Activated T-cell treated with anti-CD3 and anti-CD28 coated beads for 1 hour (primary cell): ENCODE results near the gene SNRNP35.
"Not testable (repeated sequence)": the region's sequence is repeated elsewhere in the genome, so short reads cannot be mapped to it uniquely, and the experiment has no call there.

Experiments used
- DNase-seq: peaks from one replicate; pipeline ENCODE4 v3.0.0-alpha.2; 2020; ENCODE audit warnings: low read depth

The SNRNP35 gene

DNA sequence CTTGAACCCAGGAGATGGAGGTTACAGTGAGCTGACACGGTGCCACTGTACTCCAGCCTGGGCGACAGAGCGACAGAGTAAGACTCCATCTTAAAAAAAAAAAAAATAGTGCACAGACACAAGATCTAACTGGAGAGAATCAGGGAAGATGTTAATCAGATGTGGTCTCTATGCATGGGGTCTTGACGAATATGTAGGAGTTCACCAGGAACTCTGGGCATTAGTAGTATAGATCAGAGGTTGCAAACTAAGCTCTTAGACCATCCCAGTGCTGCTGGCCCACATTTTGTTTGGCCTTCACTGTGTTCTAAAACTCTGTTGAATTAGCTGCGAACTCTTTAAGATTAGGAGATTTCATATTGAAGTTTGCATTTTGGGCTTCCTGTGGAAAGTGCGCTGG lies 31.6 kb downstream of the SNRNP35 start:
- no peak for DNase-seq

DNA sequence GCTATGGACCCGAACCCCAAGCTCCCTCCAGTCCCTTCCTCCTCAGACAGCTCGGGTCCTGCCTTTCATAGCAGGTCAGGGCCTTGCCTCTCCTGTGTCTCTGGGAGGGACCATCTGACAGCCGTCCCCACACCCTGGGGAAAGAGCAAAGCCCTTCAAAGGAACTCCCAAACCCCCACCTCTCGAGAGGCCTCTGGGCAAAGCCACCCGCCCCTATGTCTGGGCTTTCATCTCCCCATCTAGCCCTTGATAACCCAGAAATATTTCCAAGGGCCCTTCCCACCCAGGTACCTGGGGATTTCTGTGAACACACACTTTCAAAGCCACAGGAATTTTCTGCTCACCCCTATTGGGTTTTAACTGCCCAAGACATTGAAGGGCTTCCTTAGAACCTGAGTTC lies 32.1 kb downstream of the SNRNP35 start:
- no peak for DNase-seq

DNA sequence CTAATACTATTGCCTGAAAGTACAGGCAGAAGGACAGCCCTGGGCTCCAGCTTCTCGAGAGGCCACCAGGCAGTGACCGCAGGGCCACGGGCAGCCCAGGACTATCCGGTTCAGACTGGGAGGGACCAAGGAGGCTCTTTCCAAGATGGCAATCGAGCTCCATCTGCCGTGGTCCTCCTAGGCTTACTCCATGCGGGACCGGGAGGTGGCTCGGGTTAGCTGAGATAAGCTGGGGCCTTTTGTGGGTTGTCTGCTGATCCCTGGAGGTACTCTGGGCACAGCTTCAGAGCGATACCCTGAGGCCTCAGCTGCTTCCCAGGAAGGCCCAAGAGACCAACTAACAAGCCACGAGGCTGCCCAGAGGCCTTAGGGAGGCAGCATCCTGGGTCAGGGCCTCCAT lies 33.1 kb downstream of the SNRNP35 start:
- DNase-seq, result no peak

DNA sequence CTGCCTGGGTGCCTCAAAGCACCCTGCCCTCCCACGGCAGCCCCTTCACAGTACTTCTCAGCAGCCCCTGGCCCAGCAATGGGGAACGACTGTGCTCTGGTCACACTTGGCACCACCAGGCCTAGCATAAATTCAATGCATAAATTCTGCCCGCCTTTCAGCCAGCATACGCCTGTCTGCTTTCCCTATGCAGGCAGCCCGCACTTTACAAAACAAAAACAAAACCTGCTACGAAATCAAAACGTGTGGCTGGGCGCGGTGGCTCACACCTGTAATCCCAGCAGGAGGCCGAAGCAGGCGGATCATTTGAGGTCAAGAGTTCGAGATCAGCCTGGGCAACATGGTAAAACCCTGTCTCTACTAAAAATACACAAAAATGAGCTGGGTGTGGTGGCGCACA lies 33.5 kb downstream of the SNRNP35 start:
- DNase-seq, result no peak

DNA sequence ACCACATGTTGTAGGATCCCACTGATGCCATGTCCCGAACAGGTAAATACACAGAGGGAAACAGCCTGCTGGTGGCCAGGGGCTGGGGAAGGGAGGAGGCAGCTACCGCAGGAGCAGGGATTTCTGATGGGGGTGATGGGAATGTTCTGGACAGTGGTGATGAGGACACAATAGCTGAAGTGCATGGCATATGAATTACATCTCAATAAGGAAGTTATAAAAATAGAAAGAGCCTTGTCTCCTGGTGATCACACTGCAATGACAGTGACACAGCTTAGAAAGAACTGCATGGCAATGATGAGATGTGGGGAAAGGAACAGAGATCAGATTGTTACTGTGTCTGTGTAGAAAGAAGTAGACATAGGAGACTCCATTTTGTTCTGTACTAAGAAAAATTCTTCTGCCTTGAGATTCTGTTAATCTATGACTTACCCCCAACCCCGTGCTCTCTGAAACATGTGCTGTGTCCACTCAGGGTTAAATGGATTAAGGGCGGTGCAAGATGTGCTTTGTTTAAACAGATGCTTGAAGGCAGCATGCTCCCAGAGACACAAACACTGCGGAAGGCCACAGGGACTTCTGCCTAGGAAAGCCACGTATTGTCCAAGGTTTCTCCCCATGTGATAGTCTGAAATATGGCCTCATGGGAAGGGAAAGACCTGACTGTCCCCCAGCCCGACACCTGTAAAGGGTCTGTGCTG lies 34.5 kb downstream of the SNRNP35 start:
- DNase-seq, result not testable (repeated sequence)

DNA sequence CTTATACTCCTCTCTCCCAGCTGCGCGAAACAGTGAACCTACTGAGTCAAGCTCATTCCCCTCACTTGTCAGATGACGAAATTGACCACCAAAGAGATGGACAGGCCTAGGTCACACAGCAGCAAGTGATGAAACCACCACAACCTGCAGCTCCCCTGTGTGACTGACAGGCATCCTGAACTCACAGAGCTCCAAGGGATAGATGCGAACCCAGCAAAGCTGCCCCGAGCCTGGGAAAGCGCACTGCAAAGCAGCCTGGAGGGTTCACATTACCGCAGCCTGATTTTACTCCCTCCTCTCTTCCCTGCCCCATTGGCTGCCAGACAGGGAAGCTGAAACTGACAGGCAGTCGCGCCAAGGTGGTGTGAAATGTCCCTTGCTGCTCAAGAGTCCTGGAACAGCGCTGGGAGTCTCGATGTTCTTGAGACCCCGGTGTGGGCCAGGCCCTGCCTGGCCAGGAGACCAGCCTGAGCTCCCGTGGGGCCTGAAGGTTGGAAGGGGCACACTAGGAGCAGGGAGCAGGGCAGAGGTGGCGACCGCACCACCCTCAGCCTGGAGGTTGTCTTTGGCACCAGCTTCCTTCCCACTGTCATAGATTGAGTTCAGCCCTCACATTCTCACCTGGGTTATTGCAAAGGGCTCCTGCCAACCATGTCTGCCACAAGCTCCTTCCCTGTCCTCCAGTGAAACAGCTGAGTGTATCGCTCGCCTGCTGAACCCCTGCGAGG lies 36.3 kb downstream of the SNRNP35 start:
- no peak for DNase-seq

DNA sequence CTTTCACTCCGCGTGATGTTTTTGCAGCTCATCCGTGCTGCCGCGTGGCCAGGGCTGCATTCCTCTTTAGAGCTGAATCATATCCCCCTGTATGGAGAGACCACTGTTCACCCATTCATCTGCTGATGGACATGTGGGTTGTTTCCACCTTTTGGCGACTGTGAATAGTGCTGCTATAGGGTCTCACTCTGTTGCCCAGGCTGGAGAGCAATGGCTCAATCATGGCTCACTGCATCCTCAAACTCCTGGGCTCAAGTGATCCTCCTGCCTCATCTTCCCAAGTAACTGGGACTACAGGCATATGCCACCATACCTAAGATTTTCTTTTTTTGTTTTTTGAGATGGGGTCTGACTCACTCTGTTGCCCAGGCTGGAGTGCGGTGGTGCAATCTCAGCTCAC lies 39.1 kb downstream of the SNRNP35 start:
- DNase-seq, result no peak

DNA sequence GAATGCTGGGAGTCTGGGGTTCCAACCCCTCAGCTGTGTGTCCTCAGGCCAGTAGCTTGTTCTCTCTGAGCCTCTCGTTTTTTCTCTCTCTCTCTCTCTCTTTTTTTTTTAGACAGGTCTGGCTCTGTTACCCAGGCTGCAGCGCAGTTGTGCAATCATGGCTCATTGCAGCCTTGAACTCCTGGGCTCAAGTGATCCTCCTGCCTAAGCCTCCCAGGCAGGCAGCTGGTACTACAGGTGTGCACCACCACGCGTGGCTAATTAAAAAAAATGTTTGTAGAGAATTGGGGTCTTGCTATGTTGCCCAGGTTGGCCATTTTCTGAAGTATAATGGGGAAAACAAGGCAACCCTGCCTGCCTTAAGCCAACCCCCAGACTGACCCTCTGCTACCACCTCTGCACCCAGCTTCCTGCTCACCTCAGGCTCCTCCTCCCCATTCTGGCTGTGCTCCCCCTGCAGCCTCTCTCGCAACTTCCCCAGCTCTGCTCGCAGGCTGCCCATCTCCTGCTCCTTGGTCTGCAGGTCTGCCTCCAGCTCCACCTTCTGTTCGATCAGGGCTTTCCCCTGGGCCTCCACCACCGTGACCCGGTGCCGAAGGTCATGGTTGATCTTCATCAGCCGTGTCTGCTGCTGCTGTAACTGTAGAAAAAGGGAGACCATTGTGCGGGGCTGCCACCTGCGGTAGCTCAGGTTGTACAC lies 40.3 kb downstream of the SNRNP35 start:
- no peak for DNase-seq

DNA sequence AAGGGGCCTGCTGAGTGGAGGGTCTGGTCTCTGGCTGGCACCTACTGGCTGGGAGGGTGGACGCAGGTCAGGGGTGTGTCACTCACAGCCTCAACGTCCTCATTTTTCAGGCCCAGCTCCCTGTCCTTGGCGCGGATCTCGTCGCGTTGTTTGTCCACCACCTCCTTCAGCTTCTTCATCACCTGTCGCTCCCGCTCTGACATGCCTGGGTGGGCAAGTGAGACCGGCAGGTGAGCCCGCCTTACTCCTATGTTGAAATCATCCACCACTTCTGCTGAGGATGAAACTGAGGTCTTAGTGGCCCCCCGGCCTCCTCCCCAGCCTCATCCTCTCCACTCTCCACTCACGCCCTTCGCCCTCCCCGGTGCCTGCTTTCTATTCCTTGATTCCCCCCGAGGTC lies 41.4 kb downstream of the SNRNP35 start:
- no peak for DNase-seq

DNA sequence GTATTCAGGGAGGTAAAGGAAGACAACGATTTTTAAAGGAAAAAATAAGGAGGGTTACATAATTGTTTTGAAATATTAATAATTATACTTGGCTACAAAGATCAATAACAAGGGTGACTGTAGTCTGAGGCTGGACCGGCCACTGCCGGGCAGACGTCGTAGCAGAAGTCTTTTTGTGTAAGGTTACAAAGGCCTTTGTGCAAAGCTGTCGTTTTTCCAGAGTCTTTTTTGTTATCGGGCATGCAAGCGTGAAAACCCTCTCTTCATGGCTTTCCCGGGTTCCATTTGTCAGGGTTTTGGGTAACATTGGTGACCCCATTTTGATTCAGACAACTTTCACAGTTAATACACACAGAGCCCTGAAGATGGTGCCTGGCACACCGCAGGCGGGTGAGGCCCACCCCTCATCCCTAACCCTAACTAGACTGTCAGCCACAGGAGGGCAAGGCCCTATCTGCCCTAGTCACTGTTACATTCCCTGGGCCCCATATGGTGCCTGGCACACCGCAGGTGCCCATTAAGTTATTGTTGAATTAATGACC lies 44.3 kb downstream of the SNRNP35 start:
- no peak for DNase-seq

DNA sequence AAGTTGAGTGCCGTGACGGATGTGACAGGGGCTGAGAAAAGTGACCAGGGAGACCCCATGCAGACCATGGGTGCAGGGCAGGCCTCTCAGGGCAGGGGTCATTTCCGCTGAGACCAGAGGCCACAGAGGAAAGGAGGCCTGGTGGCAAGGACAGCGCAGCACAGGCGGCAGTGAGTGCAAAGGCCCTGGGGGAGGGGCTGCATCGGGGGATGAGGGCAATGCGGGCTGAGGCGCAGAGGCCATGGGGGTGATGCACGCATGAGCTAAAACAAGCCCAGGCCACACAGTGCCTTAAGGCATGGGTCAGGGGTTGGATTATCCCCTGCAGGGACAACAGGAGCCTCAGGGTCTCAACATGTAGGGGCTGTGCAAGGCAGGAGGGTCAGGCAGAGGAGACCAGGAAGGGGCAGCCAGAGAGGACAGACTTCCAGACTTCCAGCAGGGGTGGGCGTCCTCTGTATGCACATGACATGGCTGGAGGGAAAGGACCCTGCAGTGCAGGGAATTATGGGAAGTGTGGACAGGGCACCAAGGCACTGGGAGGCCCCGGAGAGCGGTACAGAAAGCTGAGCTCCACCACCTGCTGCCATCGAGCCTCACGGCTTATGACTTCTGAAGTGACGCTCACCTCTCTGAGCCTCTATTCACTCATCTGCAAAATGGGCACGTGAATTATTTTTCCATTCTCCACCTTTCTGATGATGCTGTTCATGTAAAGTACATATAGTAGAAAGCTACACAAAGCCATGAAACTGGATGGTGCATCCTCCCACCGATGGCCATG lies 48.3 kb downstream of the SNRNP35 start:
- DNase-seq, result no peak

DNA sequence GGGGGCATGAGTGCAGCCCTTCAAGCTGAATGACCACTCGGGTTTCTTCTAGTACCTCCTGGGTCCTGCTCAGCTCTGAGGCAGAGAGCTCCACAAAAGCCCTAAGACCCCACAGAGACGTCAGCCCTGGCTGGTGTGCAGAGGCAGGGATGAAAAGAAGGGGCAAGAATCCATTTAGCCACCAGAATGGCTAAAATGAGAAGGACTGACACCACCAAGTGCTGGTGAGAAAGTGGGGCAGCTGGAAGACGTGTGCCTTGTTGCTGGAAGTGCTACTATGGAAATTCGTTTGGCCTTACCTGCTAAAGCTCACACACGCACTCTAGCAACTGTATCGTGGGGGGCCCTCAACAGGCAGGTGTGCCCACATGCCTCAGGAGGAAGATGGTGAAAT lies 48.9 kb downstream of the SNRNP35 start:
- no peak for DNase-seq

DNA sequence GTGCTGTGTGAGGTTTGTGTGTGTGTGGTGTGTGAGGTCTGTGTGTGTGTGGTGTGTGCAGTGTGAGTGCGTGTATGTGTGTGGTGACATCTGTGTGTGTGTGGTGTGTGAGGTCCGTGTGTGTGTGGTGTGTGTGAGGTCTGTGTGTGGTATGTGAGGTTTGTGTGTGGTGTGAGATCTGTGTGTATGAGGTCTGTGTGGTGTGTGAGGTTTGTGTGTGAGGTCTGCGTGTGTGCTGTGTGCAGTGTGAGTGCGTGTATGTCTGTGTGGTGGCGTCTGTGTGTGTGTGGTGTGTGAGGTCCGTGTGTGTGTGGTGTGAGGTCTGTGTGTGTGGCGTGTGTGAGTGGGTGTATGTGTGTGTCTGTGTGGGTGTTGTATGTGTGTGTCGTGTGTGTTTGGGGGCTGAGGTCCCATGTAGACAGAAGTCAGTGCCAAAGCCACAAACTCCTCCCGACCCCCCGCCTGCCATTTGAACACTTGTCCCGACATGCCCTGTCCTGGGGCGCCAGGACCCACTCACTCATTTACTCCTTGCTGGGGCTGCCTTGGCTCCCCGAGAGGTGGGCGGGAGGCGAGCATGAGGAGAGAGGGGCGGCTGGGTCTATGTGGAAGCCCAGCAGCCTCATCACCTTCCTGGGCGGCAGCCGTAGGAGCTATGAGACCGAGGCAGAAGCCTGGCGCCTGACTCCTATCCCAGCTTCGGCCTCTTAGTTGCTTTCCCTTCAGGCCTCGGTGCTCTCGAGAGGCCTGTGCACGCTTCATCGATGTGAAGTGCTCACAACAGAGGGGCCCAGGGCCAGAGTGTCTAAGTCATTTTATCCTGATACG lies 55.1 kb downstream of the SNRNP35 start:
- DNase-seq, result no peak

DNA sequence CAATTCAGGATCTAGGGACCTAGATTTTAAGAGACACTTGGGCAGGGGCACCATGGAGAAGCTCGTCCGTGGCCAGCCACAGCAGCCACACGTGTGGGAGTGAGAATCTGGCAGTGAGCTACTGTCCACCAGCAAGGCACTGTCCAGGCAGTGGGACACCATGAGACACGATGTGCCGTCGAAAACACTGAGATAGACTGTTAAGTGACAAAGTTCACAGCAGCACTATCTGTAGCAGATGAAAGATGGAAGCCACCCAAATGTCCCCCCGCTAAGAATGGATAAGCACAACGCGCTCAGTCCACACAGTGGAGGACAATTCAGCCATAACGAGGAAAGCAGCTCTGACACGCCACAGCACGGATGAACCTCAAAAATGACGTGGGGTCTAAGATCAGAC lies 55.9 kb downstream of the SNRNP35 start:
- no peak for DNase-seq

DNA sequence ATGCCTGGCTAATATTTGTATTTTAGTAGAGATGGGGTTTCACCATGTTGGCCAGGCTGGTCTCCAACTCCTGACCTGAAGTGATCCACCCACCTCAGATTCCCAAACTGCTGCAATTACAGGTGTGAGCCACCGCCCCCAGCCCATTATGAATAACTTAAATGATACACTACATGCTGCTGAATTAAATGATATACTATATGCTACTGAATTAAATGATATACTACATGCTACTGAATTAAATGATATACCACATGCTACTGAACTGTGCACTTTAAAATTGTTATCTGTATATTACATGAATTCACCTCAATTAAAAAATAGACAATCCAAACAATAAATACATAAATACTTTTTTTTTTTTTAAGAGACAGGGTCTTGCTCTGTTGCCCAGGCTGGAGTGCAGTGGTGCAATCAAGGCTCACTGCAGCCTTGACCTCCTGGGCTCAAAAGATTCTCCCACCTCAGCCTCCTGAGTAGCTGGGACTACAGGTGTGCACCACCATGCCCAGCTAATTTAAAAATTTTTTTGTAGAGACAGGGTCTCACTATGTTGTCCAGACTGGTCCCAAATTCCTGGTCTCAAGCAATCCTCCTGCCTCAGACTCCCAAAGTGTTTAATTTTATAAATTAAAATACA lies 56.8 kb downstream of the SNRNP35 start:
- DNase-seq, result not testable (repeated sequence)

DNA sequence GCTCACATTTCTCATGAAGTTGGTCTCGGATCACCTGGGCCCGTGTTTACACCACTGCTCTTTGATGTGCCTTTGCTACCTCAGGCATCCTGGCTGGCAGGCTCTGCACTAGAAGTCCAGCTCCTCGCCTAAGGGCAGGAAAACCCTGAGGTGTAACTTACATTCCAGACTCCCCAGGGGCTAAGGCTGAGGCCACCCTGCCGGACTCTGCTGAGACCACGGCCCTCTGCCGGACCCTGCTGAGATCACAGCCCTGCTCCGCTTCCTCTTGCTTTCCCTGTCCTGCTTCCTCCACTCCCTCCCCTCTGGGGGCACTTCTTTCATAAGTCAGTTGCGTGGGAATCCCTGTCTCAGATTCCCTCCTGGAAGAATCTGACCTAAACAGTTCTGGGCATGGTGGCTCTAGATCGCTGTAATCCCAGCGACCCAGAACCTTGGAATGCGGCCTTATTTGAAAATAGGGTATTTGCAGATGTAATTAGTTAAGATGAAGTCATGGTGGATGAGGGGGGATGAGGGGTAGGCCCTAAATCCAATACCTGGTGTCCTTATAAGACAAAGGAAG lies 58.4 kb downstream of the SNRNP35 start:
- DNase-seq, result no peak
